ENCODE measurements around the gene GRK1.

GRCh38 chr13:113651511-113652403 lies 15.3 kb upstream of the GRK1 start:
- TF ChIP-seq POLR2A (IDR thresholded peaks at IDR 0.05; ENCODE audit: low read length) = no peak
- TF ChIP-seq GATA1 (IDR thresholded peaks at IDR 0.05; ENCODE audit: low read depth, low read length) = no peak

All from erythroblast (primary cell).